CD4-positive, alpha-beta T cell treated with Interleukin-6 for 4 hours (primary cell): Measurements from ENCODE around the gene BTBD8.

Experiments used
- DNase-seq: peaks from one replicate; pipeline ENCODE4 v3.0.0-alpha.2; 2020; ENCODE audit warnings: mixed read lengths

The BTBD8 gene

DNA sequence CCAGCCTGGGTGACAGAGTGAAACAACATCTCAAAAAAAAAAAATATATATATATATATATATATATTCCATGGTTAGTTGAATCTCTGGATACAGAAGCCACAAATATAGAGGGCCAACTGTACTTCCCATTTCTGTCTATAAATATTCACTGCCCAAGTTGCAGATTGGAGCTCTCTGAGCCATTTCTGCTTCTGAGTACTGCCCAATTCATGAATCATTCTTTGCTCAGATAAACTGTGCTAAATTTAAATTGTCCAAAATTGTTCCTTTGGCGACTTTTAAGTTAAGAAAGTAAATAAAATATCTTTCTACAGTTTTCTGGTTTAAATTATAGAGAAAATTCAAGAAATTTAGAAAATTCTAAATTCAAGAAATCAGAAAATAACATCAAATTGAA lies 114.4 kb downstream of the BTBD8 start:
- no peak for DNase-seq

DNA sequence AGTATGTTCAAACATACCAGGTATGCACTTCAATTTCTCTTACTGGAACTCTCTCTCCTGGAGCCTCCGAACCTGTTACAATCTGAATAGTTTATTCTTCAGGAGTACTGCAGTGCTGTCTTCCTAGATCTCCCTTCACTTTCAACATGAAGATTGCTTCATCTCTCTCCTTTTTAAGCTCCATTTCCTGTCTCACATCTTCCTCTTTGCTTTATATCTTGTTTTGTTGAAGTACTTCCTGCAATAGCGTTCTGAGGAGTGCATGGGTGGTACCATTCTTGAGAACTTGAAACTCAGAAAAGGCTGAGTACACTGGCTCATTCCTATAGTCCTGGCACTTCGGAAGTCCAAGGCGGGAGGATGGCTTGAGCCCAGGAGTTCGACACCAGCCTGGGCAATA lies 121.8 kb downstream of the BTBD8 start:
- no peak for DNase-seq

DNA sequence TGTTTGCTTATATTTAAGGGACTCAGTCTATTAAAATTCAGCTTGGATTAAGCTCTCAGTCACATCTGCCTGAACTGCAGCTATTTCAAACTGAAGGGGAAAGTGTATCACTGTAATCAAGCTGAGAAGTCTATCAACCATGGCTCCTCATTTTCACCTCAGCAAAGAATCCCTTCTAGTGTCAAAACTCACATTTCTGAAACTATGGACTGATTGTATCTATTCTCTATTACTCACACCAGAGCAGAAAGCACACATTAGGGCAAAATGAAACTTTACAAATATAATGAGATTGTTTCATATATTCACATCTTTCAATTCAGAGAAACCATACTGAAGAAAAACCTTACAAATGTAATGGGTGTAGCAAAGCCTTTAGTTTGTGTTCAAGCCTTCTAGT lies 123.0 kb downstream of the BTBD8 start:
- no peak for DNase-seq

DNA sequence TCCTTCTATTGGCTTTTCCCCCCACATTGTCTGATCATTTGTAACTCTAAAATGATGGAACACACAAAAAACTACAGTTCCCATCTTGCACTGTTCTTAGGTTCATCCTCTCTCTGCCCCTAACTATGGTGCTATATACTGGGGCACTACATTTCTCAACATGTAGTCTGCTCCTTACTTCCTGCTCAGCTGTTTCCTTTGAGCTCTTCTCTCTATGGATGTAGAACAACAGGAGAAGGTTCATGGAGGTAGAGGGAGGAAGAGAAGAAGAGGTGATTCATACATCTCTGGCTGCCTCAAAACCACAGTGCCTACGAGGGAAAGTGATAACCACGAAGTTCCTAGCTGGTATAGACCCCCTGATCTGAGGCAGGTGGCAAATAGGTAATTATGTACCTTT lies 130.6 kb downstream of the BTBD8 start:
- no peak for DNase-seq

DNA sequence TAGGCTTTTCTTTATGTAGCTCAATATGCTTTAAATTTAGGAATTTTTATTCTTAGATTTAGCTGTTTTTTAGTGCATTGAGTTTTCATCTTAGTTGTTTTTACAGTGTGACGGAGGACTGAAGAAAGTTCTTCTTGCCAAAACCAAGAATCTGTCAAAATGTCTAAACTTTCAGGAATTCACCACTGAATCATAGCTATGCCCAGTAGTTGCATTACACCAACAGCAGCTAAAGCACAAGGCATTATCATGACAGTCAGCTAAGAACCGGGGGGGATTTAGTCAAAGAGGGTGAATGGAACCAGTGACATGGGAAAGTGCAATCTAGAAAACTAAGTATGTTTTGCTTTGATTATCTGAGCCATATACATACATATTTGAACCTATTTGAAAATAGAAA lies 131.0 kb downstream of the BTBD8 start:
- no peak for DNase-seq

DNA sequence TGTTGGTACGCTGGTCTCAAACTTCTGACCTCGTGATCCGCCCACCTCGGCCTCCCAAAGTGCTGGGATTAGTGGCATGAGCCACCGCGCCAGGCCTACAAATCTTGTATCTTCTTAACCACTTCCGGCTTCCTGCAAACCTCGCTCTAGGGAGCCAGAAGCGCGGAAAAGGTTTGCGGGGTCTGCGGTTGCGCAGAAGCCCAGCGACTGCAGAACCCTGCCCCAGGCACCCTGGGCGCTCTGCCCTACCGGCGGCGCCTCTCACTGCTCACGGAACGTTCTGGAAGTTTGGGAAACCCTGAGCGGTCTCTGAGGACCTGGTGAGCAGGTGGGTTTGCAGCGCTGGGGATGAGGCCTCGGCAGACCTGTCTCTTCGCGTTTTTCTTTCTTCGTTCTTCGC lies 137.6 kb downstream of the BTBD8 start, which contains the start of gene C1orf146:
Gene C1orf146 (plus strand): TSS at position 195 of the 400 bp plus-strand sequence. CDS start 13,506 bp downstream, outside the sequence.
- no peak for DNase-seq

DNA sequence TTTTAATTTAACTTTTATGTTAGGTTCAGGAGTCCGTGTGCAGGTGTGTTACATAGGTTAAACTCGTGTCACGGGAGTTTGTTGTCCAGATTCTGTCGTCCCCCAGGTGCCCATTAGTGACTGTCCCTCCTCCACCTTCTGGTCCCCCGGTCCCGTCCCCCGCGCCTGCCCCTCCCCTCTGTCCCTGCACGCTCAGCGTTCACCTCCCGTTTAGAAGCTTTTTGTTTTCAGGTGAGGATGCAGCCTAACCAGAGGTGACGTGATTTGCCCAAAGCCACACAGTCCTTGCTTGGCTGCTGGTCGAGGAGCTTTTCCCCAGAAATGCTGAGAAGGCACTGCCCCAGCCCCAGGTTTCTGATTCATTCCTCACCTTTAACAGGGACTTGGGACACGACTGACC lies 138.4 kb downstream of the BTBD8 start:
- DNase-seq, result no peak

DNA sequence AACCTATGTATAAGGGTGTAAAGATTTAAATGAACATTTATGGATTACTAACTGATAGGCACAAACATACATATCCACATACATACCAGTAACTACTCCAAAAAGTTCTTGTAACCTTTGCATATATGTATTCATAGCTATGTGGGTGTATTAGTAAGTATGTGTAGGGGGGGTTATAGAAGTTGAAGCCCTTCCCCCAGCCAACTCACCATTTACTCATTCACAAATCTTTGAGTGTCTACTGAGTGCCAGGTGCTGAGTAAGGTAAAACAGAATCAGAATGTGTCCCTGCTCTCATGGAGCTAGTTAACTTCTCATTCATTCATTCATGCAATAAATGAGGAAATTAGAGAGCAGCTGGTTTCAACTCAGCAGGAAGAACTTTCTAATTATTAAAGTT lies 138.9 kb downstream of the BTBD8 start:
- DNase-seq, result no peak

DNA sequence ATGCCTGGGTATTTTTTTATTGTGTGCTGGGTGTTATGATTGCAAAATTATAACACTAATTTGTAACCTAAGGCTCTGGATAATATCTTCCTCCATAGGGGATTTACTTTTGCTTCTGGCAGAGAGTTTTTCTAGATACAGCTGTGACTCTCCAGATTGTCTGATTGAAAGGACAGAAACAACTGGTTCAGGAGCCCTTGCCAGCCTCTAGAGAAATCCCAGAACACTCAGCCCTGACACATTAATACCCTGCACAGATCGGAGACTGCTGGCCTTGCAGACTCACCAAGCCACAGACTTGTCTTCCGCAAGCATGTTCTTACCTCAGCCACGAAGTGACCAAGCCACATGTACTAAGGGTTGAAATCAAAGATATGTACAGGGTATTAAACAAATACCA lies 148.3 kb downstream of the BTBD8 start:
- no peak for DNase-seq

DNA sequence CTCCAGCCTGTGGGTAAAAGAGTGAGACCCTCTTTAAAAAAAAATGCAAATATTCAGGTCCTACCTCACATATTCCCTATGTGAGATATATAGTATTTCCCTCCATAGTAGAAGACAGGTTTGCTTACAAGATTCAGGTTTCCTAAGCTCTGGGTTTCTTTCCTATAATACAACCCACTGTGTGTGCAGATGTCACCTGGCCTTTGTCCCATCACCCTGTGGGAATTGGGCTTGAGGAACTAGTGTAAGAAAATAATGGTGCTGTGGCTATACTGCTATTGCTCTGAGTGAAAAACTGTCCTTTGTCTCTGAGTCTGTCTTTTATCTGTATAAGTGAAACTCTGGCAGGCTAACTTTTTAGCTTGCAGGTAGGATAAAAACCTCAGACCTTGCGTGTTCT lies 150.6 kb downstream of the BTBD8 start:
- no peak for DNase-seq
